EL (cell line): ENCODE results near the gene IL20.

Source experiments
- DNase-seq: peaks from one replicate; pipeline ENCODE4 v3.0.0-alpha.2; 2016

IL20 gene

DNA sequence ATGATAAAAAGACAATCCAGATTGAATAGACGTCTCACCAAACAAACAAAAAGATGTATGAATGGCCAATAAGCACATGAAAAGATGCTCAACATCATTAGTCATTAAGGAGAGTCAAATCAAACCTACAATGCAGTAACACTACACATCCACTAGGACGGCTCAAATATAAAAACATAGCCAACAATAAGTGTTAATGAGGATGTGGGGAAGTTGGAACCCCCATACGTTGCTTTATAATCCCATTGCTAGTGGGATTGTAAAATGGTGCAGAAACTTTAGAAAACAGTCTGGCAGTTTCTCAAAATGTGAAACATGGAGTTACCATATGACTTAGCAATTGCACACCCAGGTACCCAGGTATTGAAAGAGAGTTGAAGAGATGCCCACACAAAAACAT is 17.1 kb downstream of the IL20 start:
- DNase-seq: no peak

DNA sequence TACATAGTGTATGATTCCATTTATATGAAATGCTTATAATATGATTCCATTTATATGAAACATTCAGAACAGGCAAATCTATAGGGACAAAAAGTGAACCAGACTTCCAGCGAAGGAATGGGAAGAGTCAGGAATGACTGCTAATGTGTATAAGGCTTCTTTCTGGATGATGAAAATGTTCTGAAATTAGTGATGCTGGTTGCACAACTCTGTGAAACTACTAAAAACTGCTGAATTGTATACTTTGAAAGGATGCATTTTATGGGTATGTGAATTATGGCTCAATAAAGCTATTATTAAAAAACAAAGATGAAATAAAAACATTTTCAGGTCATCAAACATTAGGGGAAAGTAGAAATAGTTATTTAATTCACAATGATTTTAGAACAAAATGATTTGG is 17.7 kb downstream of the IL20 start:
- DNase-seq: no peak

DNA sequence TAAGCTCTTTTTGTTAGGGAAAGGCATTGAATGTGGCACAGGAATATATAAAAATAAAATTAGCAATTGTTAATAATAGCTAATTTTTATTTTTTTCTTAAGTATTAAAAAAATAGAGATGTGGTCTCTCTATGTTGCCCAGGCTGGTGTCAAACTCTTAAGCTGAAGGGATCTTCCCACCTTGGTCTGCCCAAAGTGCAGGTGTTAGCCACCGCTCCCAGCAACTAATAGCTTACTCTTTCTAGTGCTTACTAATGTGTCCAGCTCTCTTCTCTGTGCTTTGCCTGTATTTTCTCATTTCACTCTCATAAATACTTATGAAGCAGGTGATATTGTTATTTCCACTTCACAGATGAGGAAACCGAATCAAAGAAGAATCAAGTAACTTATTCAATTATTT is 18.5 kb downstream of the IL20 start:
- no peak for DNase-seq

DNA sequence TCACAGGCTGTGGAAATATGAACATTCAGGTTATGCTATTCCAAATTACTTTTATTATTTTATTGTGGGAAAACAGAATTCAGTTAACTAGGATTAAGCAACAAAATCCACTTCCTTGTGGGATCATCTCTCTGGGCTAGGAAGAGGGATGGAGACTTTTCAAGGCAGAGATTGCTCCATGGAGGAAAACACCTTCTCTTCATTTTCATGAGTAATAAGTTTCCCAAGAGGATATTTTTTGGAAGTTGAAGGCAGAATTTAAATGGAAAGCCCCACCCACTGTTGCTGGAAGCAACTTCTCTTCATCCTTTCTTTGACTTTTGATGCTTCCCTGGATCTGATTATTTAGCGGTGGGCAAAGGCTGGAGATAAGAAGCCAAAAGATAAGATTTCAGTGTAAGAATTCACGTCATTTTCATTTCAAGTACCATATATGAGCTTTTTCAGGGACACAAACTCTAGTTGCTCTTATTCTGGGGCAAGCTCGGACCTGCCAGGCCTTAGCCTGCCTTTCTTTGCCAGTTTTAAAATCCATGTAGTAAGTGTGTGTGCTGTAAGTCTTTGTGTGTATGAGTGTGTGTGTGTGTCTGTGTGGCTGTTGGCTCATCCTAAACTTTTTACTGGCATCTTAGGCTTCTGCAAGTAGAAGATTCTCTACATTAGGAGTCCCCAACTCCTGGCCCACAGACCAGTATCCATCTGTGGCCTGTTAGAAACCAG is 20.1 kb downstream of the IL20 start:
- DNase-seq: no peak

DNA sequence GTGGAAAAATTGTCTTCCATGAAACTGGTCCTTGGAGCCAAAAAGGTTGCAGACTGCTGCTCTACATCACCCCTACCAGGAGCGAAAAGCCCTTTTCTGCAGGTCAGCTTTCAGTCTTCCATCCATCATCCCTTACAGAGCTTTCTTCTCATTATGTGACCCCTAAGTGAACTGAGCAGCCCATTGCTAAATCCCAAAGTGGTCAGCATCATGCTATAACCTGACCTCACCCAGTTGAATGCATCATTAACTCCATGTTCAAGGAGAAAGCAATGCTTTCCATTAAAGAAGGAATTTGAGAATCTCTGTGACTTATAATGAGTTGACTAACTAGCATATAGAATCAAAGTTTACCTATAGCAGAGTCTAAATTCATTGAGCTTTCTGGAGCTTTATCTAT is 21.4 kb downstream of the IL20 start:
- no peak for DNase-seq

DNA sequence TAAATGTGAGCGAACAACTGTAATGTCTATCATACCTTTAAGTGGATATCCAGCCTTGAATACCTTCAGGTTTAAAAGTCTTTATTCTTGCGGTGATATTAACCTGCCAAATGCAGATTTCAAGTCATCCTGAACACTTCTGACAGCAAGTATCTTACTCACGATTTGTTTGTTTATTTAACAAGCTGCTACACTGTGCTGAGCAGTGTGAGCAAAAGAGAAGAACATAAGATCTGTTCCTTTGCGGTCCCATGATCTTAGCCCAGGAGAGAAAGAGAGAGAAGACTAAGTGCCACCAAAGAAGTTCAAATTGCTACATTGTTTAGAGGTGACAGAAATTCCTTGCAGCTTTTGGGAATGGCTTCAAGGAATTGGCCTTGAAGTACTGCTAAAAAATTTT is 22.3 kb downstream of the IL20 start:
- no peak for DNase-seq

DNA sequence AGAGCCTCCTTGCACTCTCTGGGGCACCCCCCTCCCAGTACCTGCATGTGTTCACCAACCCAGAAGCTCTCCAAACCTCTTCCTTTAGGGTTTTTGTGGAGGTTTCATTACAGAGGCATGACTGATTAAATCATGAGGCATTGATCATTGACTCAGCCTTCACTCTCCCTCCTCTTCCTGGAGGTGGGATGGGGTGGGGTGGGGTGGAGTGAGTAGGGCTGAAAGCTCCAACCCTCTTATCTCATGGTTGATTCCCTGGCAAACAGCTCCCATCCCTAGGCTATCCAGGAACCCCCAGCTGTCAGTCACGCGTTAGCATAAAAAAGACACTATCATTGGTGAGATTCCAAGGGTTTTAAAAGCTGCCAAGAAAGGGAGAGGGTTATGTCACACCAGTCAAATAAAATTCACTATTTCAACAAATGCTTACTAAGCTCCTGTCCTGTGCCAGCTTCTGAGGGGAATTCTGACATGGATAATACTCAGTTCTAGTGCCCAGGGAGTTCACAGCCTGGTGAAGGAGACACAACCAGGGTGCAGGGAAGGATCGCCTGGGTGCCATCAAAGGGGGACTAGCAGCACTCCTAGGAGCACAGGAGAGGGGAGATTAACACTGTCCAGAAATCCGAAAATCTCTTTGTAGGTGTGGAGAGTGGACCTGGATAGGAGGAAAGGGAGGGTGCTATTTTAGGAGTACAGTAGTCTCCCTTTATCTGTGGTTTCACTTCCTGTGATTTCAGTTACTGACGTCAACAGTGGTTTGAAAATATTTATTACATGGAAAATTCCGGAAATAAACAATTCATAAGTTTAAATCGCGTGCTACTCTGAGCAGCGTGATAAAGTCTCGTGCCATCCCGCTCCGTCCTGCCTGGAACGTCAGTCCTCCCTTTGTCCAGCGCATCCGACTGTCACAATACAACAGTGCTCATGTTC is 25.0 kb downstream of the IL20 start:
- peak; percentile 58 for DNase-seq

DNA sequence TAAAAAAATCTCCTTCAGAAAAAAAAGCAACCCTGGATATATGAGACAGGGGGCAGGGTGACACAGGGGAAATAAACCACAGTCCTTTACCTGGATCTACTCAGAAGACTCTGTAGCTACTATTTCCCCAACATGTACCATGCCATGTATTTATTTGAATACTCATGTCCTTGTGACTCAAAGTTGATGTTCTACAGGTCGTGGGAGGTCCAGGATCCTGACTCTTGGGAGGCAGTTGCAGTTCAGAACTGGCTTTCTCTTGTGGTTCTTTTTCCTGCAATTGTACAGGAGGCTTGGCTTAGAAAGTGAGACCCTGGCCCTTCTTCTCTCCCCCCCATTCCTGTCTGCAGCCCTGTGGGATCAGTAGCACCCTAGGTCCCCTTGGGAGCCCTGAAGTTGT is 26.0 kb downstream of the IL20 start:
- DNase-seq: no peak

DNA sequence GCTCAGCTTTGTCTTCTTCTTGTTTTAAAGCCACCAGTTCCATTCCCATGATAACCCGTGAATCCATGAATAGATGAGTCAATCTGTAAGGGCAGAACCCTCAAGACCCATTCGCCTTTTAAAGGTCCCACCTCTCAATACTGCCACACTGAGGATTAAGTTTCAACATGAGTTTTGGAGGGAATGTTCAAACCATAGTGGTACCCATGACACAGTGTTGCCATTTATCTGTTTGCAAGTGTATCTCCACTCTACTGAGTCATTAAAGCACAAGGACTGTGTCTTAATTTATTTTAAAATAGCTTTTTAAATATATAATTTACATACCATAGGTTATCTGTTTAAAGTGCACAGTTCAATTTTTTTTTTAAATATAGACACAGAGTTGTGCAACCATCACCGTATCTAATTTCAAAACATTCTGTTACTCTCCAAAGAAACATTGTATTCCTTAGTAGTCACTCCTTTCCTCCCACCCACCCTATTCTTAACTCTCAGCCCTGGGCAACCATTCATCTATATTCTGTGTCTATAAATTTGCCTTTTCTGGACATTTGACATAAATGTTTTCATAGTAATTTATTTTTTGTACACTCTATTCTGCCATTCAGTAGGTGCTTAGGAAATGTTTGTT is 27.0 kb downstream of the IL20 start:
- peak; percentile 45 for DNase-seq

DNA sequence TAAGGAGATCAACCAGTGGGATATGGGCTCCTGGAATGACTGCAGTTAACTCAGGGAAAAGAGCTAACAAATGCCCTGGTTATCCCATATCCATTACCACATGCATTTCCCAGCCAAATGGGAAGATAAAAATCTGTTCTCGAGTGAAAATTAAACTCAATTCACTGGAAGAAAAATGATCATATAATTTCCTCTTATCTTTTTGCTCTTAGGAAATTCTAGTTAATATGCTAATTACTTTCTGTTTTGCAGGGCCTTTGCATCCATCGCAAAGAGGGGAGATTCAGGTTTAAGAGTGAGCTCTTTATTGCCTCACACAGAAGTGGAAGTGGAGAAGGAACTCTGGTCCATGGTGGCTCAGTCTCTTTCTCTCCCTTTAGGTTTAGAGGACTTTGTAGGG is 28.0 kb downstream of the IL20 start:
- no peak for DNase-seq

DNA sequence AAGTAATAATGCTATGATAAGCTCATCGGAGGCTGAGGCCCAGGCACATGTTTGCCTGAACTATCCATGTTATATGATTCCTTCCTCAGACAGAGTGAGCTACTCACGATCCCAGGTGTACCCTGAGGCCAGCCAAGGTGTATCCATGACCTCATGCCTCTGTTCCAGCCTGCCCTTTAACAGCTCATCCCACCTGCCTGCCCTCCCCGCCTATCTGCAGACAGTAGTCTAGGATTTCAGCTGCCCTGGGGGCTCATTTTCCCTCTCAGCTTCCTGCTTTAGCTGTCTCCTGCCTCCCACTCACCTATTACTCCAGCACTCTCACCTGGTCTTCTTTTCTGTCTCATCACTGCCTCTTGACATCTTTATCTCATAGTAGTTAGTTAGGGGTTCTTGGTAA is 29.9 kb downstream of the IL20 start:
- no peak for DNase-seq

DNA sequence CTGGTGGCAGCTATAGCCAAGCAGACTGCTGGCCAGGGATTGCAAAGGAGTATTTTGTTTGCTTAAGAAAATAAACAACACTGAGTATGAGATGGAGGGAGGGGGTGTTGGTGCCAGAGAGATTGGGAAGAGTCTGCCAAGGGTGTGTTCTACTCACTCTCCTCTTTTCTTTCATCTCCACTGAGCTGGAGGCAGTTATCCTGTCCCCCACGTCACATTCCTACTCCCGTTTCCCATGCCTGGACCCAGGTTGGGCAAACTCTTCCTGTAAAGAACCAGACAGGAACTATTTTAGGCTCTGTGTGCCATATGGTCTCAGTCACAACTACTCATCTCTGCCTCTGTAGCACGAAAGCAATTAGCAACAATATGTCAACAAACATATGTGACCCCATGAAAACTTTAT is 30.4 kb downstream of the IL20 start:
- DNase-seq: peak; percentile 37

DNA sequence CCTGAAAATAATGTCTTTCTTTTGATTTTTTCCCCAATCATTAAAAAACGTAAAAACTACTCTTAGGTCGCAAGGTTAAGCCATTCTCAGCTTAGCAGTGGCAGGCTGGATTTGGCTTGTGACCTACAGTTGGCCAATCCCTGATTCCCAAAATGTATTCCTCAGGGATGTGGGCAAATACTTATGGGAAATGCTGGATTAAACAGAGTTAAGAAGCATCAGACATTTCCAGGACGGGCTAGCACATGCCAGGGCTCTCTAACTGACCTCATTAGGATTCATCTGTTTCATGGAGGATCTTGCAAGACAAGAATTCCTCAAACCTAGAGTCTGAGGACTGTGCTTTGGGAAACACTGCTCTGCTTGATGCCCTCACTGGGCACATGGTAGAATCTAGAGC is 30.8 kb downstream of the IL20 start:
- no peak for DNase-seq

DNA sequence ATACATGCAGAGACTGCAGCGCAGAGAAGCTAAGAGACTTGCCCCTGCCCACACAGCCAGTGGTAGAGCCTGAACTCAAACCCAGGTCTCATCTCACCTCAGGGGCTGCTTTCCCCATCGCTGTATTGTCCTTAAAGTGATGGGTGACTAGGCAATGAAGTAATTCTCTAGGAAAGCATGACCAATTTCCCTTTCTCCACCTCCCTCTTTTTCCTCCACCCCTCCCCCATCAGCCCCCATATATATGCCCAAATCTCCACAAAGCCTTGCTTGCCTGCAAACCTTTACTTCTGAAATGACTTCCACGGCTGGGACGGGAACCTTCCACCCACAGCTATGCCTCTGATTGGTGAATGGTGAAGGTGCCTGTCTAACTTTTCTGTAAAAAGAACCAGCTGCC is 31.8 kb downstream of the IL20 start, which contains the start of gene IL24:
IL24 (plus strand) TSS at position 269 of the 400 bp plus-strand sequence. CDS start 390 bp downstream, outside the sequence.
- DNase-seq: no peak

DNA sequence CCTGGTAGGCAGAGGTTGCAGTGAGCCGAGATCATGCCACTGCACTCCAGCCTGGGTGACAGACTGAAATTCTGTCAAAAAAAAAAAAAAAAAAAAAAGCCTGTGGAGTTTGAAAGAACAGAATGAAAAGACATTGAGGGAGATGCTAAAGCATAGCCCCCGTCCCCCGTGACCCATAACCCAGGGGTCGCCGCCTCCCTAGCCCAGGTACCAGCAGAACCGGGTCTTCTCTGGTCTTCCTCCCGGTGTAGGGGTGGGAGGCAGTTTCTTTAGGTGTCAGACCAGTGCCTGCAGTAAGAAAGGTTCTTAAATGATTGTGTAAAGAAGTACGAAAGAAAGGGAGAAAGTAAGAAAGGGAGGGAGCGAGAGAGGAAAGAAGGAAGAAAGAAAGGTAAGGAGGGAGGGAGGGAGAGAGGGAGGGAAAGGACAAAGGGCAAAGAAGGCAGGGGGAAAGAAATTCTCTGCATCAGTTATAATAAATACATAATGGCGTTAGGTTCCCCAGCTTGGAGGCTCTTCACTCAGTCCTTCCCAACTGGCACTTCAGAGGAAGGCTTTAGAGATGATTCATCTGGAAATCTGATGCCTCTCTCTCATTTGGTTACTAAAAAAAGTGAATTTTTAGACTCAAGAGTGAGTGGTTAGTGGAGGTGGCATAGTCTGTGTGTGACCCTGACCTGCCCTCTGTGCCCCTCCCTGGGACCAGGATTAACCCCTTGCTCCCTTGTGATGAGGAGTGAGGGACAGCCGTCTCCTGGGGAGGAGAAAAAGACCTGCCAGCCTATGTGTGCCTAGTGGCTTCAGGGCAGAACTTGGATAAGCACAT is 32.9 kb downstream of the IL20 start:
- peak; percentile 65 for DNase-seq

DNA sequence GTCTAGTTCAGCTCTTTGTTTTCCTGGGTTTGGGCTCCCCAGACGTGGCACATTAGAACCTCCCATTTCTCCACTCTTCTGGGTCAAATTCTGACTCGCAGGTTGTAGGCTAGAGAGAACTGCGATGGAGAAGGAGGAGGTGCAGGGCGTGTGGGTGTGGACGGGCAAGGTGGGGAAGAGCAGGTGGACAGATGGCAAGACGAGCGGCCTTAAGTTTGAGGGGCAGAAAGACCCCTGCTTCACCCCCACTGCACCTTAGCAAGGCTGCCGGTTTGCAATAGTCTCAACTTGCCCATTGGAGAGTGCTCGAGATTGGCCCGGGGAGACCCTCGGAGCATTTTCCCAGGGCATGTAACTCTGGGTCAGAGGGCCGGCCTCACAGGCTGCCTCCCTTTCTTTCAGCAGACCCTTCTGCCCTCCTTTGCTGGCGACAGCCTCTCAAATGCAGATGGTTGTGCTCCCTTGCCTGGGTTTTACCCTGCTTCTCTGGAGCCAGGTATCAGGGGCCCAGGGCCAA is 33.5 kb downstream of the IL20 start:
- DNase-seq: no peak

DNA sequence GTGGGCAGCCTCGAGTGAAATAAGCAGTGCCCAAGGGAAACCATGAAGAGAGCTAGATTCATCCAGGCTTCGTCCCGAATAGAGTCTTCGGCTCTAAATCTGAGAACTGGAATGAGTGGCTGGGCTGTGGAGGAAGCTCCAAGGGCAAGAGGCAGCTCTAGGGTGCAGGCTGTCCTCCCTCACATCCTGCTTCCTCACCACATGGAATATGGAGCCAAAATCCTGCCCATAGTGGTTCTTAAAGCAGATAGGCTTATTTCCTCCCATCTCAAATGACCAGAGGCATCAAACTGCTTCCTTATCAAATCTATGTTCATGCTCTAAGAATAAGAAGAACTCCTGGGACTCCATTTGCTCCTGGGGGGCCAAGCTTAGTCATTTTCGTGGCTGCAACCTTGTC is 34.3 kb downstream of the IL20 start:
- DNase-seq: no peak

DNA sequence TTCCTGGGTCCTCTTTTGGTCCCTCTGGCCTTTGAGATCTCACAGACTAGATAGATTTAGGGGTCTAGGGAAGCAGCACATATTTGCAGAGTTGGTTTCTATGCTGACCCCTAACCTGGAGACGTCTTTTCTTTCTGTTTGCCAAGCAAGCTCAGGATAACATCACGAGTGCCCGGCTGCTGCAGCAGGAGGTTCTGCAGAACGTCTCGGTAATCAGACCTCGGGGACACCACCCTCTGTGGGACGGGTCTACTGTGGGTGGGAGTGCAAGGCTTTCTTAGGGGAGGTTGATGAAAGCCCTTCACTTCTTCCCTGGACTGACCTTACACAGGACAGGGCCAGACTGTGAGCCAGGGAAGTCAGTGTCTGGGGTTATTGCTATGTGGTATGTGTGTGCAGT is 34.7 kb downstream of the IL20 start:
- DNase-seq: no peak

DNA sequence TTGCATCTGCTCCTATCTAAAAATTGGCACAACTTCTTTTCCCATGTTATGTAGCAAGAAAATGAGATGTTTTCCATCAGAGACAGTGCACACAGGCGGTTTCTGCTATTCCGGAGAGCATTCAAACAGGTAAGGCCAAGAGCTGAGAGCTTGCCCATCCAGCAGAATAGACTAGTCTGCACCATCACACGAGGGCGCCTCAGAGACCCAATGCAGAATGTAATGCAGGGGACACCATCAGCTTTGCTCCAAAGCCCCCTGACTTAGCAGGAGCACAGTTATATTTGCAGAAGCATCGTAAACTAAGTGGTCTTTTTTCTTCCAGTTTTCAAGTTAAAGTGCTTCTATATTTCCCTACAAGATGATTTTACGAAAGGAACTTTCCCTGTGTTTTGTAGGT is 36.5 kb downstream of the IL20 start:
- no peak for DNase-seq

DNA sequence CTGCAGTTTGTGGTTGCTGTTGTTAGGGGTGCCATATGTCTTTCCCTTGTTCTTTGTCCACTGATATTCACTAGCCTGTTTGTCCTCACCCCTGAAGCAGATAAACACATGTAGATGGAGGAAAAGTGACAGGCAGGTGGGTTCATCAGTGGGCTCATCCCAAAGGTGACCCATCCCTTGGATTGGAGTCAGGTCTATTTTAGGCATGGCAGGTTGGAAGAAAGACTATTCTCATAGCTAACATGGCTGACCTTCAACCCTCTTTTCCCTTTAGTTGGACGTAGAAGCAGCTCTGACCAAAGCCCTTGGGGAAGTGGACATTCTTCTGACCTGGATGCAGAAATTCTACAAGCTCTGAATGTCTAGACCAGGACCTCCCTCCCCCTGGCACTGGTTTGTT is 37.3 kb downstream of the IL20 start:
- no peak for DNase-seq

DNA sequence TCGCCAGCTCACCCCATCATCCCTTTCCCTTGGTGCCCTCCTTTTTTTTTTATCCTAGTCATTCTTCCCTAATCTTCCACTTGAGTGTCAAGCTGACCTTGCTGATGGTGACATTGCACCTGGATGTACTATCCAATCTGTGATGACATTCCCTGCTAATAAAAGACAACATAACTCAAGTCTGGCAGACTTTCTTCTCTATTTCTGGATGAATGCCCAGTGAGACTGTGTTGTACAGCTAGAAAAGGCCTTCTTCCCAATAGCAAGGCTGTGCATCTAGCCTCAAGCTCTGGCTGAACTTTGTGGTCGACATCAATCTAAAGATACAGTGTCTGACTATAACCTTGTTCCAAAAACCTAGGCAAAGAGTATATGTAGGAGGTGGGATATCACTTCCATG is 38.3 kb downstream of the IL20 start:
- no peak for DNase-seq

DNA sequence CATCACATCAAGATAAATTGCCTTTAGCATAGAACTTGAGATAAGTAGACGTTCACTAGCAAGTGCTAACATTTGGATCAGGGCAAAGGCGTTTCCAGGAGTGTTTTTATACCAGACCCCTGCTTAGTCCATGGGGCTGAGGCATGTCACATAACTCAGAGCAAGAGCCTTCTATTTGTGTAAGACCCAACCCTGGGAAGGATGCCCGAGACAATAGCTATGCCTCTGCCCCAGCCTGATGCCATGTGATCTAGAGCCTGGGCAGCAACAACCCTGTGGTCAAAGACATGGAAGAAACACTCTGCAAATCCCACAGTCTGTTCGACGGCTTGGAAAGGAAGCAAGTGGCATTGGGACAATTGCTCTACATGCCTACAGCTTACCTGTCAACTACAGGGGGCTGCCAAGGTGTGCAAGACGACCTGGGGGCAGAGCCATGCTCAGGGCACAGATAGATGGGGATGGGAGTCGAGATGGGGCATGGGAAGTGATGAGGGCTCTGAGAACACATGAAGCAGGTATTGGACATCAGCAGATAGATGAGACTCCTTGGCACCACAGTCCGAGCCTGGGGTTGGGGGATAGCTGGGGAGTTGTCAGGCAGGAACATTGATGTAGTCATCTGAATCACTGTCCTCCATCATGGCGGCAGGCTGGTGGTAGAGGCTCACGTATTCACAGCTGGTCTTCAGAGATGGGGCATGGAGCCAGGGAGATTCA is 39.2 kb downstream of the IL20 start:
- no peak for DNase-seq
